ENCODE results near the gene IL27RA.

- TF ChIP-seq YY1 (IDR thresholded peaks at IDR 0.05; ENCODE audit: insufficient read depth, insufficient read length) (no peak), SUZ12 (IDR thresholded peaks at IDR 0.05; ENCODE audit: extremely low read depth, insufficient read depth, insufficient read length) (no peak), ZNF274 (IDR thresholded peaks at IDR 0.05; ENCODE audit: low read depth, low read length) (no peak)
These were observed 2.4 kb downstream of the IL27RA start for GRCh38 chr19:14033946-14034345.

Measured in NT2/D1 (cell line).